HG03066 (cell line): ENCODE results near the gene CXCR2.
"Not testable (repeated sequence)": the region's sequence is repeated elsewhere in the genome, so short reads cannot be mapped to it uniquely, and the experiment has no call there.

Experiments
- ATAC-seq: cut with Tn5 transposase; IDR thresholded peaks from one replicate; pipeline ENCODE4 v1.9.1; 2021; ENCODE audit warnings: low read depth; ENCODE audit not compliant: unreplicated experiment

The CXCR2 gene

DNA sequence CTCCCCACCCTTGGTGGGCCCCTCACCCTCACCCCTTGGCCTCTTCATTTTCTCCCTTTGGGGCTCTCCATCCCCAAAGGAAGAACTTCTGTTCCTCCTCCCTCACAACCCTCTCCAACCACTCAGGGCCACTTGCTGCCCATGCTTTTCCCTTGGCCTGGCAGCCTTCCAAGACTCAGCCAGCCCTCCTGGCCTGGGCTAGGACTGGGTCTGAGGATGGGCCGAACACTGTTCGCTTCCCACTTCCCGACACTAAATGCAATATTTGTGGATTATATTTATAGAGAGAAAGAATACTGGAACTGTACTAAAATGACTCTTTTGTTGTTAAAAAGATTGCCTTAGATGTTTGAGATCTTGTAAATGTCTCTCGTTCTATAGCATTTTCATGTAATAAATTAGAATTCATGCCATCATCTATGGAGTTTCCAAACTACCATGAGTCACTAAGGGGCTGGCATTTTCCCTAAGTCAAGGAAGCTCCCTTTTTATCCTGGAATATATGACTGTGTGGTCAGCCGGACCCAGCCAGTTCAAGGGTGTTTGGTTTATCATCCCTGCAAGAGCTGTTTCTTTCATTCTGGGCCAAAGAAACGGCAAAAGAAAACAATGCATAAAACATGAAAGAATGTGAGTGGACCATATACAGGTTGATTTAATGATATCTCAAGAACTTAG is 3.8 kb downstream of the CXCR2 start:
- ATAC-seq: no peak

DNA sequence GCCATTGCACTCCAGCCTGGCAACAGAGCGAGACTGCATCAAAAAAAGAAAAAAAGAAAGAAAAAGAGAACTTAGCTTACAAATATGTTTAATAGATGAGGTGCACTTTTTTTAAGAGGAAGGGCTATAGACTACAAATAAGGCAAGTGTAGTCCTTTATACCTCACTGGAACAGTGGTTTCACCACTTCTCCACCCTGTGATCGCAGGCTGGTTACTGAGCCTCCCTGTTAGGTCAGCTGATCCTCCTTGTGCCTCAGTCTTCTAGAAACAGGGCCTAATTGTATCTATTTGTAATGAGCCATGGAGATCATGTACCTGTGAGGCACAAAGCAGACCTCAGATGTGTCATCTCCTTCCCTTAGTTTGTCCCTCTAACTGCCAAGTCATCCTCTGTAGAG is 4.5 kb downstream of the CXCR2 start:
- ATAC-seq: no peak

GRCh38 chr2:218130822-218131221 is 5.0 kb downstream of the CXCR2 start:
- no peak for ATAC-seq

GRCh38 chr2:218137514-218137913 is 11.7 kb downstream of the CXCR2 start:
- no peak for ATAC-seq

DNA sequence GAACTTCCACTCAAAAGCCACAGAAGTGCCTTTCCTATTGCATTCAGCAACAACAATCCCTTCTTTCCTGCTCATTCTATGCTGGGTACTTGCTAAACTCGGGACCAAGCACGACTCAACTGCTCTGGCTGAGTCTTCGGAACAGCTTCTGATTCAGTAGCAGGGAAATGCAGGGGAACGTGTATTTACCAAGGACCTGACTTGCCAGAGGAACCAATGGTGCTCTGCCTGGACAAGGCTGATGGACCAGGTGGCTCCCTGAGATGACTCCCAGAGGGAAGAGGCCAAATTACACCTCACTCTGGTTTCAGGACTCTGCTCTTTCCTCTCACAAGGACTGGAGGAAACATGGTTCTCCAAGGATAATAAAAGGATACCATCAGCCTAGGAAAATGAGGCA is 12.2 kb downstream of the CXCR2 start:
- no peak for ATAC-seq

GRCh38 chr2:218145124-218145523 is 19.3 kb downstream of the CXCR2 start:
- no peak for ATAC-seq

DNA sequence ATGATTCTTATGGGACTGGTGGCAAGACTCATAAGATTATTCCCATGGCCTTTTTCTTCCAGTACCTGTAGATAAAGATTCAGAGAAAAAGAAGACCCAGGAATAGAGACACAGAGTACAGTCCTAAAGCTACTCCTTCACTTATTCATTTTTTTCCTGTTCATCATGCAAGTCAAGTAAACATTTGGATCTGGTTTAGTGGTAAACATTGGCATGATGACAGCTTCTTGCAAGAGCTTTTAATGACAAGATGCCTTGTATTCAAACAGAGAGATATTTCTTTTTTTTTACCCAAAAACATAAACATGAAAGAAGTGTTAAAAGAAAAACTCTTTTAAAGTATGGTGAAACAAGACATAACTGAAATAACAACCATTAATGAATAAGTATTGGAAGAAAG is 20.2 kb downstream of the CXCR2 start:
- no peak for ATAC-seq

DNA sequence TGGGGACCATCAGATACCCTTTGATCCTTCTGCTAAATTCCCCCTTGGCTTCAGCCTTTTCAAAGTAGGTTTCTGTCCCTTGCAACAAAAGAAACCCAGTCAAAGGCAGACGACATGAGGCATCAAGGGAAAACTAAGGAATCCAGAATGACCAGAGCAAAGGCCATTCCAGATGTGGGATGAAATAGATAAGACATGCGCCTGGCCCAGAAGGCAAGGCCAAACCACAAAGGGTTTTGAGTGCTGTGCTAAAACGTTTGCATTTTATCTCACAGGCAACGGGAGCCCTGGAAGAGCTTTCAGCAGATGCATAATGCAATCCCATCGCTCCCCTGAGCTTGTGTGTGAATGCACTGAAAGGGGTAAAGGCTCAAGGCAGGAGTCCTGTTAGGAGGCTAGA is 23.3 kb downstream of the CXCR2 start:
- no peak for ATAC-seq

DNA sequence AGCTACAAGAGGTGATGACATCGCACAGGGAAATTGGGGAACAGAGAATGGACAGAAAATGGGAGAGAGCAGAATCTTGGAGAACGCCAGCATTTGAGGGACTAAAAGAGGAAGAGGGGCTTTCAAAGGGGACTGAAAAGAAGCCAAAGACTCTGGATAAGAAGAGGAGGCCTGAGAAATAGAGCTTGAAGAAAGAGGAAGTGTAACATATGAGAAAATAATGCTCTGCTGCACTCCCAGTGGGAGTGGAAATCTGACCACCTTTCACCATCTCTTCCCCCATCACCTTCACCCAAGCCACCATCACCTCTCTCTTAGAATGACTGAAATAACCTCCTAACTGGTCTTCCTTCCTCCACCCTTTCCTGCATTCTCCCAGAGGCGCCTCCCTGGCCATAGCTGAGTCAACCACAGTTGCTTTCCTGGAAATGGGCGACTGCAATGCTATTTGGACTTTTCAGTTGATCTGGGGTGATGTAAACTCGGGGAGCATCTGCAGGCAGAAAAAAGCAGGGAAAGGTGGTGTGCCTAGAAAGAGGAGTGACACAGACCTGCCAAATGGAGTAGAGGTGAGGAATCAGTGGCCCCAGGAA is 24.1 kb downstream of the CXCR2 start:
- no peak for ATAC-seq

DNA sequence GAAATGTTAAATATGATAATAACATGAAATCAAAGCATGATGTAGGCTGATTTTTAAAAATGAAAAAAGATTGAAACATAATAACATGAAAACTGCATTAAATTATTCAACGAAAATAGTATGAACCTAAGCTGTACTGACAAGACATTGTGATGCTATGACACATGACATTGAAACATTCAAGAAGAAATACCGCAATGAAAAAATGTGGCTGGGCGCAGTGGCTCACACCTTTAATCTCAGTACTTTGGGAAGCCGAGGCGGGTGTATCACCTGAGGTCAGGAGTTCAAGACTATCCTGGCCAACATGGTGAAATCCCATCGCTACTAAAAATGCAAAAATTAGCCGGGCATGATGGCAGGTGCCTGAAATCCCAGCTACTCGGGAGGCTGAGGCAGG is 26.3 kb downstream of the CXCR2 start:
- ATAC-seq: no peak

DNA sequence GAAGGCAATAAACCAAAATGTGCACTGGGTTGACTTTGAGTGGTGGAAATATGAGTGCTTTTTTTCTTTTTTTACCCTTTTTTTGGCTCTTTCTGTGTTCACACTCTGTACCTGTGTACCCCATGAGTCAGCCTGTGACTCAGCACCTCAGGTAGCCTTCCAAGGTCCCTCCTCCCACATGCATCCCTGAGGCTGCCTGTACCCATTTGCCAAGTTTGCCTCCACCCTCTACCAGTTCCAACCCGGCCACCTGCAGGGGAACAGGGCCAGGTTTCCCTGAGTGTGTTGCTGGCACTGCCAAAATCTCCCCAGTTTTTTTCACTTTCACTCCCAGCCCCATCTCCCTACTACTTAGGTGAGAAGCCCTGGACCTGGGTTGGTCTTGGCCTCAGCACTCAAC is 26.9 kb downstream of the CXCR2 start:
- no peak for ATAC-seq

GRCh38 chr2:218155953-218156479 is 30.2 kb downstream of the CXCR2 start:
- no peak for ATAC-seq

GRCh38 chr2:218161644-218162043 is 35.8 kb downstream of the CXCR2 start:
- no peak for ATAC-seq

GRCh38 chr2:218162814-218163213 is 37.0 kb downstream of the CXCR2 start:
- ATAC-seq: no peak

DNA sequence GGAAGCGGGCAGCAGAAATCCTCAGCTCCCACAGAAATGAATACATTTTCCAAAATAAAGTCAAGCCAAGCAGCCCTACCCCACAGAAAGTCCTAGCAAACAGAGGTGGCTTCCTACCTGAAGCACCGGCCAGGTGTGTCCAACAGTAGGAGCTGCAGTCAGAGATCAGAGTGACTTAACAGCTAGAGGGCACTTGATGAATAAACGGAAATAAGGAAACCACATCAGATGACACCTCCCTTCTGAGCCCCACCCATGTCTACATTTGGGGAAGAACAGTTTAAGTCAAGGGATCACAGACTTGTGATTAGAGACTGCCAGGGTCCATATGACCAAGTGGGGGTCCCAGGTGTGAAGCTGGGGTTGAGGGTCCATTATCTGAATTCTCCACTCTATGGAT is 41.0 kb downstream of the CXCR2 start, which contains the start of gene CXCR1:
TSS of gene CXCR1 (minus strand) at position 172 of the 400 bp plus-strand sequence. CDS start 1,751 bp downstream, outside the sequence.
- ATAC-seq: no peak

- ATAC-seq: no peak
Measured at GRCh38 chr2:218168016-218168415, 42.2 kb downstream of the CXCR2 start.

DNA sequence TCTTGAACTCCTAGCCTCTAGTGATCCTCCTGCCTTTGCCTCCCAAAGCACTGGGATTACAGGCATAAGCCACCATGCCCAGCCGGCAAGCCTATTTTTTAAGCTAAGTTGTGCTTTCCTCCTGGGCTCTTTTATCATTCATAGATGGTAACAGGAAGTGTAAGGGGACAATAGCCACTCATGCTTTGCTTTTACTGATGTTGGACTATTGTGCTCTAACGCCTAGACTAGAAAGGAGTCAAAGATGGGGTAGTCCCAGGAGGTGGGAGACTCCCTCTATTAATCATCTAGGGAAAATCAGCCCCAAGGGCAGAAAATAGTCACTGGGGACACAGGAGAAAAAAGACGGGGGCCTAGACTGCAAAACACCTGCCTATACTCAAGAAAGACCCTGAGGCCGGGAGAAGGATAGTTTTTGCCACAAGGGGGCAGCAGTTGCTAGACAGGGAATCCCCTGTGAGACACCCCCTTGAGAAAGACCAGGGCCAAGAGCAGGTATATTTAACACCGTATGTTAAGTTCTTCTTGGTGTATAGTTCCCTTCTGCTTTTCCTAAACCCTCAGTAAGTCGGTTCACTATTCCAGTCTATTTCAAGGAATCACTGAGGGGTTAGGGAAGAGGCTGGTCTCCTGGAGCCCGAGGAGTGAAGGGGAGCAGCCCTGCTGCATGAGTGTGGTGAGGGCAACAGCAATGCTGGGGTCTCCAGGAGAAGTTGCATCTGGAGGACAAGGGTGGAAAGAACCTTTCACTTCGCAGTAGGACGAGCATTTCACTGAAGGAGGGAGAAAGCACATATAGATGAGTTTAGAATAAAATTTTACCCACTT is 43.0 kb downstream of the CXCR2 start:
- no peak for ATAC-seq

DNA sequence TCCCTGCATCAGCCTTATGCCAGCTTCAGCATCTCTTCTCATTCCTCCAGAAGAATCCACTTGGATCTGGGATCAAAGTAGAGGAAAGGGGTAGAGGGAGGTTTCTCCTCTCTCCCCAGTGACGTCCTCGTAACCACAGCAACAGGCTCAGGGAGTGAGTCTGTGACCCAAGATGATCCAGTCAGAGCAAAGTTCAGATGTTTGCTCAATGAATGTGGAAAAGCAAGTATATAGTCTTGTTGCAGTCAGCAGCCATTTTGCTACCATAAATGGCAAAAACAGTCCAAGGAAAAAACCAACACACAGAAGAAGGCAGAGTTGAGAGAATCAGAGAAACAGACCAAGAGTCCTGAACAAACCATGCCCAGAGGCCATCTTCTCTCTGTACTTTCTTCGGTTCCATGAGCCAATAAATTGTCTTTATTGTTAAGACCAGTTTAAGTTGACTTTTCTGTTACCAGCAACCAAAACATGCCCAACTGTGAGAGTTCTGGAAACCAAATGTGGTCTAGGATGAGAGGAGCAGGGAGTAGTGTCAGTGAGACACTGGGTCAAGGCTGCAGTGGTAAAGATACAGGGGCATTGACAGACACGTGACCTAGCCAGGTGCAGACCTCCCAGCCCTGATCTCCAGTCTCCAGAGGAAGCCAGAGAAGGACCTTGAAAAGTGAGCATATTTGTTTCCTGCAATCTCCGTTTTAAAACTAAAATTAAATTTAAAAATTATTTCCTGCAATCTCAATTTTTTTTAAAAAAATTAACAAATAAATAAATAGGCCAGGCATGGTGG is 44.1 kb downstream of the CXCR2 start:
- ATAC-seq: no peak

DNA sequence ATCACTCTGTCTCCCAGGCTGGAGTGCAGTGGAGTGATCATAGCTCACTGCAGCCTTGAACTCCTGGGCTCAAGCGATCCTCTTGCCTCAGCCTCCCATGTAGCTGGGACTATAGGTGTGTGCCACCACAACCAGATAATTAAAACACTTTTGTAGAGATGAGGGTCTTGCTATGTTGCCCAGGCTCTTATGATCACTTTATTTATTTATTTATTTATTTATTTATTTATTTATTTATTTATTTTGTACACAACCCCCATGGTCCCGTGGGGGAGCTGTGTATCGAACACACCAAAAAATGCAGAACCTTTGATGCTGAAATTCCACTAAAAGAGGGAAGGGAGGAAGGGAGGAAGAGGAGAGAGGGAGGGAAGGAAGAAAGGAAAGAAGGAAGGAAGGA is 45.9 kb downstream of the CXCR2 start:
- not testable (repeated sequence) for ATAC-seq

GRCh38 chr2:218172845-218173244 is 47.0 kb downstream of the CXCR2 start:
- ATAC-seq: no peak

DNA sequence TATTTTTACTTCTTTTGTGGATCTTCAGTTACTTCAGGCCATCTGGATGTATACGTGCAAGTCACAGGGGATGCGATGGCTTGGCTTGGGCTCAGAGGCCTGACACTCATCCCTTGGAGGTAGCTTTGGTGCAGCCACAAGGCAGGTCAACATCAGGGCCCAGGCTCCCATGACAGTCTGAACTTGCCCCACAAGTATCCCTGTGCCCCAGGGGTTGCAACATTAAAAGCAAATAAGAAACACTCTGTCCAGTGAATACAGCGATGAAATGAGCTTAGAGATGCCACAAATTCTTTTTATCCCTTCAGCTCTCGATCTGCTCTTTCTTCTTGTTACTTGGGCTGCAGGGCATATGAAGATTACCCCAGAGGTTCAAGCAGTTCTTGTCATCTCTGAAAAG is 54.0 kb downstream of the CXCR2 start:
- no peak for ATAC-seq
